Mesenchymal stem cell (in vitro differentiated cells and primary cell): ENCODE measurements around the gene KIAA0232.

ENCODE experiments used
- DNase-seq: peaks from one replicate; pipeline ENCODE4 v3.0.0-alpha.2; 2013
- H2AFZ ChIP-seq: one replicate; pipeline ENCODE4 v1.6.1; 2013; ENCODE audit warnings: low read depth, mild to moderate bottlenecking, control low read depth, inconsistent platforms, low read length, moderate library complexity
- H2AK5ac ChIP-seq: 2 replicates; pipeline ENCODE4 v1.6.1; 2013; ENCODE audit warnings: low read length, moderate library complexity, mild to moderate bottlenecking, inconsistent platforms; ENCODE audit not compliant: severe bottlenecking
- H2BK120ac ChIP-seq: one replicate; pipeline ENCODE4 v1.6.1; 2013; ENCODE audit warnings: low read depth, mild to moderate bottlenecking, inconsistent platforms, low read length, moderate library complexity
- H2BK12ac ChIP-seq, 2 experiments: one replicate each; pipeline ENCODE4 v1.6.1; 2013; ENCODE audit warnings: inconsistent platforms in 2 of 2, low read length in 2 of 2, mild to moderate bottlenecking in 2 of 2, moderate library complexity in 2 of 2, control low read depth in 1 of 2
- H2BK15ac ChIP-seq: one replicate; pipeline ENCODE4 v1.6.1; 2013; ENCODE audit warnings: mild to moderate bottlenecking, low read depth, inconsistent platforms; ENCODE audit not compliant: poor library complexity, severe bottlenecking
- H2BK5ac ChIP-seq: 2 replicates; pipeline ENCODE4 v1.6.1; 2013; ENCODE audit warnings: low read depth, mild to moderate bottlenecking, low read length, control low read depth, inconsistent platforms; ENCODE audit not compliant: poor library complexity, severe bottlenecking
- H3K14ac ChIP-seq, 2 experiments: one replicate each; pipeline ENCODE4 v1.6.1; 2013; ENCODE audit warnings: inconsistent platforms in 2 of 2, low read length in 2 of 2, control low read depth in 1 of 2, mild to moderate bottlenecking in 1 of 2, moderate library complexity in 1 of 2
- H3K18ac ChIP-seq, 2 experiments: one replicate each; pipeline ENCODE4 v1.6.1; 2013; ENCODE audit warnings: inconsistent platforms in 2 of 2, low read length in 2 of 2, control low read depth in 1 of 2, low read depth in 1 of 2, mild to moderate bottlenecking in 1 of 2
- H3K23ac ChIP-seq, 2 experiments: one replicate each; pipeline ENCODE4 v1.6.1; 2013; ENCODE audit warnings: inconsistent platforms in 2 of 2, low read length in 2 of 2, mild to moderate bottlenecking in 2 of 2, moderate library complexity in 2 of 2, control low read depth in 1 of 2
- H3K27ac ChIP-seq: 2 replicates; pipeline ENCODE4 v1.5.1; 2013; ENCODE audit warnings: mild to moderate bottlenecking, moderate library complexity, low read length, control low read depth, inconsistent platforms; ENCODE audit not compliant: poor library complexity, severe bottlenecking
- H3K27me3 ChIP-seq, 2 experiments: 2 replicates each; pipeline versions ENCODE4 v1.6.1 to v1.7.0; 2013; ENCODE audit warnings: low read length in 2 of 2, mild to moderate bottlenecking in 2 of 2, moderate library complexity in 2 of 2, control low read depth in 1 of 2, inconsistent platforms in 1 of 2; ENCODE audit not compliant: control insufficient read depth in 1 of 2, insufficient read depth in 1 of 2
- H3K36me3 ChIP-seq, 2 experiments: 2 replicates each; pipeline versions ENCODE4 v1.6.1 to v1.7.0; 2013; ENCODE audit warnings: low read length in 2 of 2, control low read depth in 1 of 2, inconsistent platforms in 1 of 2, low read depth in 1 of 2, mild to moderate bottlenecking in 1 of 2; ENCODE audit not compliant: insufficient read depth in 2 of 2, control insufficient read depth in 1 of 2
- H3K4ac ChIP-seq, 2 experiments: one replicate each; pipeline ENCODE4 v1.6.1; 2013; ENCODE audit warnings: inconsistent platforms in 2 of 2, low read length in 2 of 2, mild to moderate bottlenecking in 2 of 2, moderate library complexity in 2 of 2, control low read depth in 1 of 2, low read depth in 1 of 2
- H3K4me1 ChIP-seq: 2 replicates; pipeline ENCODE4 v1.6.1; 2013; ENCODE audit warnings: low read depth, low read length, control low read depth; ENCODE audit not compliant: control insufficient read depth, insufficient read depth
- H3K4me2 ChIP-seq: 2 replicates; pipeline ENCODE4 v1.6.1; 2013; ENCODE audit warnings: low read length, mild to moderate bottlenecking, inconsistent platforms; ENCODE audit not compliant: poor library complexity, severe bottlenecking
- H3K4me3 ChIP-seq, 2 experiments: 2 replicates each; pipeline versions ENCODE4 v1.5.1 to v1.7.0; 2013; ENCODE audit warnings: low read length in 2 of 2, mild to moderate bottlenecking in 2 of 2, control low read depth in 1 of 2, low read depth in 1 of 2; ENCODE audit not compliant: insufficient read depth in 1 of 2
- H3K79me1 ChIP-seq: replicated peaks from 2 replicates; pipeline ENCODE4 v1.6.1; 2013; ENCODE audit warnings: mild to moderate bottlenecking, control low read depth, low read length, inconsistent platforms; ENCODE audit not compliant: poor library complexity, severe bottlenecking
- H3K9ac ChIP-seq: 2 replicates; pipeline ENCODE4 v1.7.0; 2013; ENCODE audit warnings: mild to moderate bottlenecking, low read length, moderate library complexity
- H3K9me3 ChIP-seq: 2 replicates; pipeline ENCODE4 v1.7.0; 2013; ENCODE audit warnings: mild to moderate bottlenecking, low read length; ENCODE audit not compliant: control insufficient read depth
- H4K8ac ChIP-seq: one replicate; pipeline ENCODE4 v1.6.1; 2013; ENCODE audit warnings: inconsistent platforms, mild to moderate bottlenecking, low read length, moderate library complexity
- H4K91ac ChIP-seq: one replicate; pipeline ENCODE4 v1.6.1; 2013; ENCODE audit warnings: mild to moderate bottlenecking, low read length, inconsistent platforms
- WGBS: methylation state at CpG from one replicate; pipeline ENCODE4 v1.1.7; 2013; ENCODE audit warnings: mixed read lengths; 5-methylcytosine and 5-hydroxymethylcytosine counted together

Gene KIAA0232

DNA sequence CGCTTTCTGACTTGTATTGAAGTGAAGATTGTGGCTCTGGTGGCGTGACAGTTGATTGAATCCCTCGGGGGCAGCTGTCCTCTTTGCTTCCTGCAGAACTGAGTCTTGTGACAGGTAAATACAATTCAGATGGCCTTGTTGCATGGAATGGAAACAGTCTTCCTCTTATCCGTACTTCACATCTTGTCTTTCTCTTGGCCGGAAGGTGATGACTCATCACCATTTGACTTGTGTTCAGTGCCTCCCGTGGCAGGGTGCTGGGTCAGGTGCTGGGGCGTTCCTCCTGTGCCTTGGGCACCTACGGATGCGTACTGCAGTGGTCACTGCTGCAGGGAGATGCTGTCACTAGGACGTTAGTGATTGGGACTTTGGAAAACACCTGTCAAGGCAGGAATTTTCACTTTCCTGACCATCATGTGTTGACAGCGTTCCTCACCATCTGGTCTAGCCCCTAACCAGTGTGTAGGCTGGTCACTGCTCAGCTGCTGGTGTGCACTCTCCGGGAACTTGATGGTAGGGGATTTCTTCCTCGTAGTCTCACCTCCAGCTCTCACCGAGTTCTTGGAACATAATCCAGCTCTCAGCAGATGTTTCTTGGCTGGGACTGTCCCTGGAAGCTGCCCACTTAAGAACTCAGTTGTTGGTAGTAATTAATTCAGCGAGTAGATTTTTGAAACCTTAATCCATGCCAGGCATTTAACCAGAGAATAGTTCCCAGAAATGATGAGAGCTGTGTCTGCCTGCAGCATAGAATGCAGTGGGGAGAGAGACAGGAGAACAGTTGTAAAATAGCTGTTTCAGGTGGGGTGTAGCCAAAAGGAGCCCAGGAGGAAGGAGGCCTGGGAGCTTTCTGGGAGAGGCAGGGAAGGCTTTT lies 134.3 kb downstream of the KIAA0232 start:
- no peaks in the 10 kb centered on the region for H3K27me3 ChIP-seq
- H3K79me1 ChIP-seq = peaks cover 39% of the 10 kb centered on the region

GRCh38 chr4:6917461-6918271 lies 135.1 kb downstream of the KIAA0232 start:
- Histone ChIP-seq H3K9me3 (no peaks in the 10 kb centered on the region), H3K9ac (no peak overlapping the region), H3K4me3 (no peak overlapping the region), H3K23ac (no peak overlapping the region), H2BK15ac (peak overlapping the region; percentile 30), H2BK120ac (no peak overlapping the region), H3K4ac (peak overlapping the region in 1 of 2 experiments; percentile 52), H2AFZ (no peak overlapping the region), H3K36me3 (peaks cover 0 to 3% of the 10 kb centered on the region in 2 experiments), H3K79me1 (peaks cover 40% of the 10 kb centered on the region), H3K18ac (peak overlapping the region; percentile 48 to 83), H4K91ac (peak overlapping the region; percentile 70), H3K27me3 (no peaks in the 10 kb centered on the region), H3K4me1 (peaks cover 23% of the 10 kb centered on the region), H2AK5ac (no peak overlapping the region), H3K4me2 (no peak overlapping the region), H2BK12ac (peak overlapping the region in 1 of 2 experiments; percentile 33), H3K27ac (no peak overlapping the region), H3K14ac (no peak overlapping the region), H2BK5ac (no peak overlapping the region), H4K8ac (peak overlapping the region; percentile 47)
- DNase-seq = peak; percentile 29
- whole genome bisulfite sequencing = 79% methylated on average over 18 of the region's 18 CpGs

More for the DNA sequence above, 134.3 kb downstream of the KIAA0232 start:
- peak overlapping the region; percentile 30 for H2BK15ac ChIP-seq
- H3K18ac ChIP-seq = peak overlapping the region; percentile 75 to 76
- H2BK5ac ChIP-seq = no peak overlapping the region
- peak overlapping the region in 1 of 2 experiments; percentile 49 for H2BK12ac ChIP-seq
- no peak overlapping the region for H3K27ac ChIP-seq
- no peak overlapping the region for H2AFZ ChIP-seq
- no peaks in the 10 kb centered on the region for H3K9me3 ChIP-seq
- 68% methylated on average over 15 of the region's 15 CpGs for WGBS
- peak; percentile 56 for DNase-seq
- H2AK5ac ChIP-seq = no peak overlapping the region
- no peak overlapping the region for H2BK120ac ChIP-seq
- H3K4me3 ChIP-seq = no peak overlapping the region
- peak overlapping the region; percentile 1 to 52 for H3K4ac ChIP-seq
- no peak overlapping the region for H3K9ac ChIP-seq
- H3K36me3 ChIP-seq = peaks cover 0 to 3% of the 10 kb centered on the region in 2 experiments
- H3K23ac ChIP-seq = no peak overlapping the region
- peaks cover 23% of the 10 kb centered on the region for H3K4me1 ChIP-seq
- peak overlapping the region; percentile 14 for H4K91ac ChIP-seq
- H3K4me2 ChIP-seq = no peak overlapping the region
- peak overlapping the region; percentile 71 for H4K8ac ChIP-seq
- no peak overlapping the region for H3K14ac ChIP-seq

GRCh38 chr4:6918338-6918737 lies 135.8 kb downstream of the KIAA0232 start:
- no peak overlapping the region for H2AFZ ChIP-seq

DNA sequence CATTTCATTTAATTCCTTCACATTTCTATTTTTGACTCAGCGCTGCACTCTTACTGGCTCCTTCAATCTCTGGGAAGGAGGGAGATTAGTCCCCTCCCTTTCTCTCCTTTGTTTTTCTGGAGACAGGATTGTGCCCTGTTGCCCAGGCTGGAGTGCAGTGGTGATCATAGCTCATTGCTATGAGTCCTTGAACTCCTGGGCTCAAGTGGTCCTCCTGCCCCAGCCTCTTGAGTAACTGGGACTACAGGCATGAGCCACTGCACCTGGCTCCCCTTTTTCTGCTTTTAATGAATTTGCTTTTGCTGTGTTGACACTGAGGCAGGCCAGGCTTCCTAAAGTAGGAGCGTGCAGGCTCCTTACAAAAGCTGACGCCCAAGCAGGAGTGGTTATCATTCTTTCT lies 137.6 kb downstream of the KIAA0232 start:
- H3K9me3 ChIP-seq = no peaks in the 10 kb centered on the region
- H4K91ac ChIP-seq = no peak overlapping the region
- H3K36me3 ChIP-seq = peaks cover 17 to 18% of the 10 kb centered on the region in 2 experiments
- H2BK5ac ChIP-seq = no peak overlapping the region
- no peak overlapping the region for H4K8ac ChIP-seq
- no peak for DNase-seq
- H3K9ac ChIP-seq = no peak overlapping the region
- H3K4ac ChIP-seq = no peak overlapping the region
- H2BK120ac ChIP-seq = no peak overlapping the region
- H3K79me1 ChIP-seq = peaks cover 47% of the 10 kb centered on the region
- no peak overlapping the region for H3K4me3 ChIP-seq
- no peak overlapping the region for H3K14ac ChIP-seq
- H3K4me1 ChIP-seq = peaks cover 20% of the 10 kb centered on the region
- H3K4me2 ChIP-seq = no peak overlapping the region
- H2BK15ac ChIP-seq = no peak overlapping the region
- H3K18ac ChIP-seq = no peak overlapping the region
- H3K23ac ChIP-seq = no peak overlapping the region
- 64% methylated on average over 3 of the region's 3 CpGs for WGBS
- H2AK5ac ChIP-seq = no peak overlapping the region
- H2AFZ ChIP-seq = no peak overlapping the region
- H2BK12ac ChIP-seq = no peak overlapping the region
- H3K27ac ChIP-seq = no peak overlapping the region
- no peaks in the 10 kb centered on the region for H3K27me3 ChIP-seq

More at GRCh38 chr4:6918338-6918737, 135.8 kb downstream of the KIAA0232 start:
- Histone ChIP-seq H2BK5ac (no peak overlapping the region), H2BK15ac (no peak overlapping the region), H2AK5ac (peak overlapping the region; percentile 64), H3K14ac (no peak overlapping the region), H3K4me1 (peaks cover 23% of the 10 kb centered on the region), H3K23ac (no peak overlapping the region), H3K9ac (no peak overlapping the region), H3K4me2 (no peak overlapping the region), H3K18ac (peak overlapping the region in 1 of 2 experiments; percentile 55), H3K27ac (no peak overlapping the region), H2BK12ac (no peak overlapping the region), H4K91ac (no peak overlapping the region), H3K79me1 (peaks cover 42% of the 10 kb centered on the region), H3K27me3 (no peaks in the 10 kb centered on the region), H3K9me3 (no peaks in the 10 kb centered on the region), H2BK120ac (no peak overlapping the region), H3K36me3 (peaks cover under 1 to 3% of the 10 kb centered on the region in 2 experiments), H3K4me3 (no peak overlapping the region), H3K4ac (peak overlapping the region in 1 of 2 experiments; percentile 67), H4K8ac (no peak overlapping the region)
- whole genome bisulfite sequencing = 78% methylated on average over 7 of the region's 7 CpGs
- no peak for DNase-seq
